Activated naive CD4-positive, alpha-beta T cell treated with anti-CD3 and anti-CD28 coated beads, Interleukin-2, amount 50 U/mL, for 24 hours (primary cell): Measurements from ENCODE around the gene CYBC1.

Source experiments
- H3K27ac Mint-ChIP-seq: one replicate; pipeline ENCODE4 v1.8.0; 2021; ENCODE audit warnings: mild to moderate bottlenecking, mixed read lengths
- H3K27me3 Mint-ChIP-seq: one replicate; pipeline ENCODE4 v1.8.0; 2021; ENCODE audit warnings: mixed read lengths
- H3K36me3 Mint-ChIP-seq: one replicate; pipeline ENCODE4 v1.8.0; 2021; ENCODE audit warnings: mixed read lengths
- H3K4me1 Mint-ChIP-seq: one replicate; pipeline ENCODE4 v1.8.0; 2021; ENCODE audit warnings: mixed read lengths
- H3K4me3 Mint-ChIP-seq: one replicate; pipeline ENCODE4 v1.8.0; 2021; ENCODE audit warnings: mild to moderate bottlenecking, mixed read lengths
- H3K9me3 Mint-ChIP-seq: one replicate; pipeline ENCODE4 v1.8.0; 2021; ENCODE audit warnings: mixed read lengths

The CYBC1 gene

DNA sequence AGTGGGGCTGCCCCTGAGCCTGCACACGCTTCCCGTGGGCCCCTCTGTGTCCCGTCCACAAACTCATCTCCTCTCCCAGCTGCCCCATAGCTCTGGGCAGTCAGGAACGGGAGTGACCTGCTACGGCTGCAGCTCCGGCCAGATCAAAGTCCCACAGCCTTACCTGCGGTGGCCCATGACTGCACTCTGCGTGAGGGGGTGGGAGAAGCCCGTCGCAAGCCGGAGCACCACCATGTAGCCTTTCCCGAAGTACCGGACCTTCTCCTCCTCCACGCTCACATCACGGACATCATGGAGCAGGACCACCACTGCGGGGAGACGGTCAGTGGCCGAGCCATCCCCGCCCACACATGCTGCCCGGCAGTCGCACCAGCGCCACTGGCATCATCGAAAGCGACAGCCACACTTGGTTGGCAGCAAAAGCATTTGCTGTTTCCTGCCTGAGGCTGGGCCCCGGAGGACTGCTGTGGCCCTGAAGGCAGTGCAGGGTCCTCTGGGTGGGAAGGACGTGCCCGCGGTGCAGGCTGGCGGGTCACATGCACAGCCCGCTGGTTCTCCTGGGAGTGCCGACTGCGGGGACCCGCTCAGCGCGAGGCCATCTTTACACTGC lies 6.2 kb downstream of the CYBC1 start:
- H3K4me1 Mint-ChIP-seq = peaks cover 22% of the 10 kb centered on the region
- H3K9me3 Mint-ChIP-seq = no peaks in the 10 kb centered on the region
- H3K36me3 Mint-ChIP-seq = peaks cover 1% of the 10 kb centered on the region
- no peak overlapping the region for H3K4me3 Mint-ChIP-seq
- no peak overlapping the region for H3K27ac Mint-ChIP-seq
- no peaks in the 10 kb centered on the region for H3K27me3 Mint-ChIP-seq

DNA sequence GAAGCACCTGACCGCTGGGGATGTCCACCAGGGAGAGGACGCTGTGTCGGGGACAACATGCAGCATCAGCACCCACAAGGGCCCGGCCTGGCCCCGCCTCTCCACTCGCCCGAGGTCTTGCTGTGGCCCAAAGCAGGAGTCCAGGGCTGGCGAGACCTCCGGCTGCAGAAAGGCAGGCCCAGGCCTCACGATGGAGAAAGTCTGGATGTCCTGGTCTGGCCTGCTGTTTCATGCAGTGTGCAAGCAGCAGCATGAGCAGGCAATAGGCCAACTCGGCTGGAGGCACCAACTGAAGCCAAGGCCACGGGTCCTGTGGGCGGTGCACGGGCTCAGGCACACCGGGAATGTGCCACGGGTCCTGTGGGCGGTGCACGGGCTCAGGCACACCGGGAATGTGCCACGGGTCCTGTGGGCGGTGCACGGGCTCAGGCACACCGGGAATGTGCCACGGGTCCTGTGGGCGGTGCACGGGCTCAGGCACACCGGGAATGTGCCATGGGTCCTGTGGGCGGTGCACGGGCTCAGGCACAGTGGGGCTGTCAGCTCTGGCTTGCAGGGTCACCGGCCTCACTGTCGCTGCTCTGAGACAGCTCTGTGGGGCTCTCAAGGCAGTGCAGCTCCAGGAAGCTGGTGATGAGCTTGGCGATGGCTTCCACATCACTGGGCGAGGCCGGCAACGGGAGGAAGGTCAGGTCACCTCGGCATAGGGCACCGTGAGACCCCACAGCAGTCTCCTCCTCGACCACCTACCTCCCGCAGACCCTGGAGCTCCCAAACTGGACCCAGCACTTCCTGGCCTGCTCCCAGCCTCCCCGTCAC lies 6.9 kb downstream of the CYBC1 start:
- H3K27ac Mint-ChIP-seq = no peak overlapping the region
- peaks cover 1% of the 10 kb centered on the region for H3K36me3 Mint-ChIP-seq
- H3K27me3 Mint-ChIP-seq = no peaks in the 10 kb centered on the region
- no peaks in the 10 kb centered on the region for H3K9me3 Mint-ChIP-seq
- H3K4me1 Mint-ChIP-seq = peaks cover 18% of the 10 kb centered on the region
- no peak overlapping the region for H3K4me3 Mint-ChIP-seq

DNA sequence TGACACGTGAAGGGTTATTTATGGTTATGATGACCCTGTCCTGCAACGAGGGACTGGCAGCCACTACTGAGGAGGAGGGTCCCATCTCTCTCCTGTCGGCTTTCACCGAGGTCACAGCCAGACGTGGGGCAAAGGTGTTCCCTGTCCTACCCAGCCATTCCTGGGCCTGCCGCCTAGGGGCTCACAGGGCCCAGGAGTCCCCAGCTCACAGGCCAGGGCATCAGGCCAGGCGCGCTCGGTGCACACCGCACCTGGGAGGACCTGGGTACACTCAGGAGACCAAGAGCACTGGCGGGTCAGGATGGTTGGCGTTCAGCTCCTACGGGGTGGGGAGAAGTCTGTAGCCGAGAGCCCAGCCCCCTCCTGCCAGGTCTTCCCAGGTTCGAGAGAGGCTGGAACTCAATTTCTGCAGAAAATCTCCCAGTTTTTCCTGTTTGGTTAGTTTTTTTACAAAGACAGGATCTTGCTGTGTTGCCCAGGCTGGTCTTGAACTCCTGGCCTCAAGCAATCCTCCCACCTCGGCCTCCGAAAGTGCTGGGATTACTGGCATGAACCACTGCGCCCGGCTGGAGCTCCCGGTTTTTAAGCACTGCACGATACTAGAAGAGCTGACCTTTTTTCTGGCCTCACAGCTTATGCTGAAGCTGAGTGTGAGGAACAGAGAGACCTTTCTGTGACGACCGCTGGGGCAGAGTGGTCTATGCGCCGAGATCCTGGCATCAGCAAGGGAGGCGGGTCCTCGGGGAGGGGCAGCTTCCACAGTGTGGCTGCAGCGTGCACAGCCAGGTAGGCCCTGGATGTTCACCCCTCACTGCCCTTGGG lies 7.7 kb downstream of the CYBC1 start:
- Mint-ChIP-seq H3K4me3 (no peak overlapping the region), H3K27me3 (no peaks in the 10 kb centered on the region), H3K9me3 (no peaks in the 10 kb centered on the region), H3K36me3 (peaks cover 1% of the 10 kb centered on the region), H3K27ac (no peak overlapping the region), H3K4me1 (peaks cover 16% of the 10 kb centered on the region)

DNA sequence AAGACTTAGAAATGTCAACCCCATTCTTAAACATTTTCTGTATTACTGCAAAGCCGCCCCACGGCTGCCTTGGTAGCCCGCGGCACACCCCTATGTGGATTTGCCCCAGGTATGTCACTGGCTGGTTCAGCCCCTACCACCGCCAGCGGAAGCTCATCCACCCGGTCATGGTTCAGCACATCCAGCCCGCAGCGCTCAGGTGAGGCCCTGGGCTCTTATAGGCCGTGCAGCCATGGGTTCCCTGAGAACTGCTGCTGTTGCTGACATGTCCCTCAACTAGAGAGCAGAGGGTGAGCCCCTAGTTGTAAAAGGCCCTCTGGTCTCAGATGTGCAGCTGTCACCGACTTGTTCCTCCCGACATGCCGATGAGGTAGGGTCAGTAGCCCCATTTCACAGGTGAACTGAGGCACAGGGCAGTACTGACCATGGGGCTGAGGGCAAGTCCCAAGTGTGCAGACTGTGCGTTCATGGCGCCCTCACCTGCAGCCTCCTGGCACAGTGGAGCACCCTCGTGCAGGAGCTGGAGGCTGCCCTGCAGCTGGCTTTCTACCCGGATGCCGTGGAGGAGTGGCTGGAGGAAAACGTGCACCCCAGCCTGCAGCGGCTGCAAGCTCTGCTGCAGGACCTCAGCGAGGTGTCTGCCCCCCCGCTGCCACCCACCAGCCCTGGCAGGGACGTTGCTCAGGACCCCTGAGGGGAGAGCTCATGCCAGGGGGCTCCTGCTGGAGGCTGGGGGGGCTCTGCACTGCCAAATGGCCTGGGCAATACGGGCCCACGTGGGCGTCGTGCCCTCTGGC lies 8.7 kb downstream of the CYBC1 start:
- no peaks in the 10 kb centered on the region for H3K27me3 Mint-ChIP-seq
- no peaks in the 10 kb centered on the region for H3K36me3 Mint-ChIP-seq
- no peaks in the 10 kb centered on the region for H3K9me3 Mint-ChIP-seq
- peaks cover 11% of the 10 kb centered on the region for H3K4me1 Mint-ChIP-seq
- no peak overlapping the region for H3K4me3 Mint-ChIP-seq
- no peak overlapping the region for H3K27ac Mint-ChIP-seq

DNA sequence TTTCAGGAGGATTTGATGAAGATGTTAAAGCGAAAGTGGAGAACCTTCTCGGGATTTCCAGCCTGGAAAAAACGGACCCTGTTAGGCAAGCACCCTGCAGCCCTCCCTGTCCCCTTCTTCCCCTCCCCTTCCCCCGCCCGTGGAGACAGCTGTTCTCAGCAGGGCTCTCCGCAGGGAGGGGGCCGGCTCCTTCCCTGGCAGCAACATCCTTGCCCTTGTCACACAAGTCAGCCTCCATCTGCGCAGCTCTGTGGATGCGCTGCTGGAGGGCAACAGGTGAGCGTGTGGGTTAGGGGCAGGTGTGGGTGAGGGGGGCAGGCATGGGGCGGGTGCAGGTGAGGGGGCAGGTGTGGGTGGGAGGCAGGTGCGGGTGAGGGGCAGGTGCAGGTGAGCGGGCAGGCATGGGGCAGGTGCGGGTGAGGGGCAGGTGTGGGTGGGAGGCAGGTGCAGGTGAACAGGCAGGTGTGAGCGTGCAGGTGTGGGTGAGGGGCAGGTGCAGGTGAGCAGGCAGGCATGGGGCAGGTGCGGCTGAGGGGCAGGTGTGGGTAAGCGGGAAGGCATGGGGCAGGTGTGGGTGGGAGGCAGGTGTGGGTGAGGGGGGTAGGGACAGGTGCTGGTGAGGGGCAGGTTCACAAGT lies 9.4 kb downstream of the CYBC1 start:
- Mint-ChIP-seq H3K27ac (no peak overlapping the region), H3K27me3 (no peaks in the 10 kb centered on the region), H3K4me3 (no peak overlapping the region), H3K9me3 (no peaks in the 10 kb centered on the region), H3K36me3 (no peaks in the 10 kb centered on the region), H3K4me1 (peaks cover 5% of the 10 kb centered on the region)

DNA sequence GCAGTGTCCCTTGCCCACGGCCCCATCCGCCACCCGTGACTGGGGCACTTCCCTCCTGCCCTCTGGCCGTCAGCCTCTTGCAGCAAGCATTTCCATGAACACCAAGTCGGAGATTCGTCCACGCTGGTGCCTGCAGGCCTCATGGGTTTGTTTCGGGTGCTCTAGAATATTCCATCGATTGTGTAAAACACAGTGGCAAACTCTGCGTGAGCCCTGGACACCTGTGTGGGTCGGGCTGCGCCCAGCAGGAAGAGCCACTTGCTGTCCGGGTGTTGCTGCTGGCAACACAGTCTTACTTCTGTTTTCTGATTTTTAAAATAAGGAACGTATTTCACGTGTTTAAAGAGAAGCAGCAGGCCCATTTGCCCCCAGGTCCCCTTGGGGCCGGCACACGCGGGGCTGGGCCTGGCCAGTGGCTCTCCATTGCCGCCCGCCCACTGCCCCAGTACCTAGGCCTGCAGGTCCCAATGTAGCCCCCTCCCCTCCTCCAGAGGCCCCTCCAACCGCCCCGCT lies 10.0 kb downstream of the CYBC1 start:
- Mint-ChIP-seq H3K9me3 (no peaks in the 10 kb centered on the region), H3K4me3 (no peak overlapping the region), H3K4me1 (peaks cover 3% of the 10 kb centered on the region), H3K36me3 (no peaks in the 10 kb centered on the region), H3K27ac (peak overlapping the region; percentile 31), H3K27me3 (no peaks in the 10 kb centered on the region)

DNA sequence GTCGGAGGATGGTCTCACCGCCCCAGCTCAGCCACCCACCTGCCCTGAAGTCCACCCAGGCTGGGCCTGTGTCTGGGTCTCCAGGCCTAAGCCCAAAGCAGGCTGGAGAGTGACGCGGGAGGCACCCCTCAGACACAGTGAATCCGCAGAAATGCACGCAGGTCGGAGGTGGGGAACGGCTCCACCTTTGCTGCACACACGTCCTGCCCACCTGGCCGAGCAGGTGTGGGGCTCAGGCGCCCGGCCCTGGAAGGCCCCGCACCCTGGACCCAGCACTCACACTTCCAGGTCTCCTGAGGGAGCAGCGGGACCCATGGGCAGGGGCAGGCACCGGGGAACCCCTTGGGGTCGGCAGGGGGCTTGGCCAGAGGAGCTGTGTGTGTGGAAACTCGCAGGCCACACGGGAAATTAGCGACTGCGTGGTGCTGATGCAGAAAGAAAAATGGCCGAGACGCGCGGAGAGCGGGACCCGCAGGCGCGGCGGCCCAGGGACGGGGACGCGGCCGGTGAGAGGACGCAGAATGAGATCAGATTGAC lies 10.7 kb downstream of the CYBC1 start:
- no peaks in the 10 kb centered on the region for H3K9me3 Mint-ChIP-seq
- H3K4me3 Mint-ChIP-seq = no peak overlapping the region
- H3K27me3 Mint-ChIP-seq = no peaks in the 10 kb centered on the region
- H3K27ac Mint-ChIP-seq = no peak overlapping the region
- H3K4me1 Mint-ChIP-seq = peaks cover 6% of the 10 kb centered on the region
- H3K36me3 Mint-ChIP-seq = no peaks in the 10 kb centered on the region

DNA sequence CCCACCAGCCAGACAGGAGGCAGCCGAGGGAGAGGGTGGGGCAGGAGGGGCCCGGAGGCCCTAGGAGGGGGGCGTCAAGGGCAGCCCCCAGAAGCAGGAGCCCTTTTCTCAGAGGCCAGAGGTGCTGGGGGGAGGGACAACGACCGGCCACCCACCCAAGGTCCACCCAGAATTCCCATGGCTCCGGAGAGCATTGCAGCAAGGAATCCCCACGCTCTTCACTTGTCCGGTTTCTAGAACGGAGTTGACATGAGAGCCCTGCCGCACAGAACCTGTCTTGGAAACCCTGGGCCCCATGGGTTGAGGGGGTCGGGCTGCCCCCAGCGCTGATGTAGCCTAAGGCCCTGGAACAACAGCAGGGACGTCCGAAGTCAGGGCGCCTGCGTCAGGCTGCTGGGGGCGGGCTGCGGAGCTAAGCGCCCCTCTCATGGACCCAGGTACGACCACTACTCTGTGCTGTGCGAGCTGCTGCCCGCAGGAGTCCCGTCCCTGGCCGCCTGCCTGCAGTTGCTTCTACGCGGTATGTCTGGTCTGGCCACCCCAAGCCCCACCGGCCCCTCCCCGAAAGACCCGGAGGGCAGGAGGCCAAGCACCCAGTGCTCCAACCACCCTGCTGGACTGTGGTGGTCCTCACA lies 11.2 kb downstream of the CYBC1 start:
- Mint-ChIP-seq H3K9me3 (no peaks in the 10 kb centered on the region), H3K4me3 (no peak overlapping the region), H3K27ac (no peak overlapping the region), H3K27me3 (no peaks in the 10 kb centered on the region), H3K4me1 (peaks cover 6% of the 10 kb centered on the region), H3K36me3 (no peaks in the 10 kb centered on the region)

DNA sequence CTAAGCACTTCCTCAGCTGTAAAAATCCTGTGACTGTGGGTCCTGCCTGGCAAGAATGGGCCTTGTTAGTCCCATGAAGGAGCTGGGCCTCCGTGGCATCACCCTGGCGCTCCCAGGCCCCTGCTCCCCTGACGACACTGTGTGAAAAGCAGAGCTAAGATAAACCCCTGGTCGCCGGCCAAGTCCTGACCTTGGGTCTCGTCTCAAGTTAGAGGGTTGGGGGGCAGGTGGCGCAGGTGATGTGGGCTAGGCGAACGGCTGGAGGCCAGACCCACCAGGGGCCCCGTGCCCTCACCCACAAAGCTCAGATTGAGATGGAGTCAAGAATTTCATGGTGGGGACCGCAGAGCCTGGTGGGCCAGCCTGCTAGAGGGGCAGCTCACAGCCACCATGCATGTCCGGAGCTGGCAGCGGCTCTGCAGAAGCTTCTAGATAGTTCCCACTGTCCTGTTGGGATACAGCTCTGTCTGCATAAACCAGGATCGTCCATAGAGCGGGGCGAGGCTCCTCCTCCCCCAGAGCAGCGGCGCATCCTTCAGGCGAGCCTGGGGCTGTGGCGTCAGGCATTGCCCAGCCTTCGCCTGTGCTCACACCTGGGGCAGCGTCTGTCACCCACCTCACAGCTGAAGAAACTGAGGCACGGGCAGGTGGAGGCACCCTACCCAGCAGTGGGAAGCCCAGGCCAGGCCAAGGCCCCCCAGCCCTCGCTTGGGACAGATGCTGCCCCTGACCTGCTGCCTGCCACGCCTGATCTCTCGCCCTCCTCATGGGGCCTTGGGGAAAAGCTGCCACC lies 12.0 kb downstream of the CYBC1 start:
- Mint-ChIP-seq H3K4me1 (peaks cover 13% of the 10 kb centered on the region), H3K36me3 (peaks cover 2% of the 10 kb centered on the region), H3K27me3 (no peaks in the 10 kb centered on the region), H3K4me3 (no peak overlapping the region), H3K27ac (no peak overlapping the region), H3K9me3 (no peaks in the 10 kb centered on the region)

DNA sequence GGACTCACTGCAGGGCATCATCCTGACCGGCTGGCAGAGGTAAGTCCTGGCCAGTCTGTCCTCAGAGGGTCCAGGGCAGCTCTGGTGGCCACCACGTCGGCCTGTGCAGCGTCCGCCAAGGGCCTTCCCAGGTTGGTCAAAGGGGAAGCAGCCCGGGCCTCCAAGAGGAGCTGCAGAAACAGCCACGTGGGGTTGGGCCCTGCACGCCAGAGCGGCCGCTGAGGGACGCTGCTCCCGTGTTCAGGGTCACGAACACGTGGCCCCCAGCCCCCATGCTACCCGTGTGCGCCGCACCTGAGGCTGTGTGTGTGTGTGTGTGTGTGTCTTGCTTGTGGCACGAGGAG lies 13.3 kb downstream of the CYBC1 start:
- no peaks in the 10 kb centered on the region for H3K9me3 Mint-ChIP-seq
- H3K4me1 Mint-ChIP-seq = peaks cover 11% of the 10 kb centered on the region
- H3K27ac Mint-ChIP-seq = no peak overlapping the region
- H3K36me3 Mint-ChIP-seq = peaks cover 2% of the 10 kb centered on the region
- no peak overlapping the region for H3K4me3 Mint-ChIP-seq
- no peaks in the 10 kb centered on the region for H3K27me3 Mint-ChIP-seq

DNA sequence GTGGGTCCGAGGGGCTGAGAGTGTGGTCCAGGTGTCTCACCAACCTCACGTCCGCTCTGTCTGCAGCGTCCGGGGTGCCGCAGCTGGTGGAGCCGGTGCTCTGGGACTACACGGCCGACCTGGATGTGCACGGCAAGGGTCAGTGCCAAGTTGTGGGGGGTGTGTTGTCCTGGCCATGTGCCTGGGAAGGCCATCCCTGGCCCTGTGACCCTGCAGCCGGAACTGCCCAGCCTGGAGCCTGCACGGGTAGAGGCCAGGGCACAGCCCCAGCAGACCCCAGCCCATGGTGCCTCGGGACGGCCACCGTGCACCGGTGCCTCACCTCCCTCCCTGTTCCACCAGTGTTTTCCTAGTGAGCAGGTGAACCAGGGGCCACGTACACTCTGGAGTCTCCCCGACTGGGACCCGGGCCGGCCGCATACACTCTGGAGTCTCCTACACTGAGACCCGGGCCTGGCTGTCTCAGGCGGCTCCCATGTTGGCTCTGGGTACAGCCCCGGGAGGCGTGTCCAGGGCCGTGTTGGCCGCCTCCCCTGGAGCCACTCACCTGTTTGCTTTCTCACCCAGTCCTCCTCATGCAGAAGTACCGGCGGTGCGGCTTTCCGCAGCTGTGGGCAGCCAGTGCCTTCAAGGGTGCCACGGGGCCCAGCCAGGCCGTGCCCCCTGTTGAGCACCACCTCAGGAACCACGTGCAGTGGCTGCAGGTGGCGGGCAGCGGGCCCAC lies 13.8 kb downstream of the CYBC1 start:
- no peak overlapping the region for H3K27ac Mint-ChIP-seq
- no peak overlapping the region for H3K4me3 Mint-ChIP-seq
- peaks cover 2% of the 10 kb centered on the region for H3K36me3 Mint-ChIP-seq
- H3K9me3 Mint-ChIP-seq = no peaks in the 10 kb centered on the region
- H3K4me1 Mint-ChIP-seq = peaks cover 11% of the 10 kb centered on the region
- no peaks in the 10 kb centered on the region for H3K27me3 Mint-ChIP-seq

DNA sequence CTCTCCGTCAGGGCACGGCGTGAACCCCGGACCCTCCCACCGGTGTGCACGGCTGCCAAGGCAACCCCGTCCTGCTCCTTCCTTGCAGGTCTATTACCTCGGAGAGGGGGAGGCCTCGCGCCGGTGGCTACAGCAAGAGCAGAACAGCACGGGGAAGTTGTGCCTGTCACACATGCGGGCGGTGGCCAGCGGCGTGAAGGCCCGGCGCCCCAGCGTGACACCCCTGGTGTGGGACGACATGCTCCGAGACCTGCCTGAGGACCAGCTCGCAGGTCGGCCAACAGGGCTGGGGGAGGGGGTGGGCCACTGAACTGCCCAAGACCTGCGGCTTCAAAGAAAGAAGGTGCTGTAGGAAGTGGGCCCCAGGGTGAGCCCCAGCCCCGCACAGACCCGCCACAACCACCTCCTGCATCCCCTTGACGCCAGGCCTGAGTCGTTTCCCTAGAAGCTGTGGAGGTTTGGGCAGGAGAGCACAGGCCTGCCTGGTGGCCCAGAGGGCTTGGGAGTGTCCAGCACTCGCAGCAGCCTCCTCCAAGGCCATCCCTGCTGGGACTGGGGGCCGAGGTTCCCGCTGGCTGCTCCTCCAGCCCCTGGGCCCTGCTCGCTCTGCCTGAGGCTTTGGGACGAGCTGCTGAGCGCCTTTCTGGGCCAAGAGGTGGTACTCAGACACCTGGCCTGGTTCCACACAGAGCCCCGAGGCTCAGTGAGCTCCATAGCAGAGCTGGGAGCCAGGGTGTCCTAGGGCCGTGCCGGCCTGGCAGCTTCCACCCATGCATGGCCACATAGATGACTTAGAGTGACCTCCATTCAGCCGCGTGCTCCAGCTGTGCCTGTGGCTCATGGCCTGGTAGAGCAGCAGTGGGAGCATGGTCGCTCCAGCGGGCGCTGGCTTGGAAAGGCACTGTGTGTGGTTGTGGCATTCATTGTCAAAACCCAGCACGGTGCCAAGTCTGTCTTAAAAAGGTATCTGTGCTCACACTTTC lies 14.7 kb downstream of the CYBC1 start:
- Mint-ChIP-seq H3K27ac (no peak overlapping the region), H3K27me3 (no peaks in the 10 kb centered on the region), H3K9me3 (no peaks in the 10 kb centered on the region), H3K36me3 (peaks cover 2% of the 10 kb centered on the region), H3K4me1 (peaks cover 11% of the 10 kb centered on the region), H3K4me3 (no peak overlapping the region)
